Mesenchymal stem cell (in vitro differentiated cells and primary cell): ENCODE data around the gene UPF3B.
"Not testable (repeated sequence)": the region's sequence is repeated elsewhere in the genome, so short reads cannot be mapped to it uniquely, and the experiment has no call there.

ENCODE experiments used
- DNase-seq: peaks from one replicate; pipeline ENCODE4 v3.0.0-alpha.2; 2013
- H2AFZ ChIP-seq: one replicate; pipeline ENCODE4 v1.6.1; 2013; ENCODE audit warnings: low read depth, mild to moderate bottlenecking, control low read depth, inconsistent platforms, low read length, moderate library complexity
- H2AK5ac ChIP-seq: 2 replicates; pipeline ENCODE4 v1.6.1; 2013; ENCODE audit warnings: low read length, moderate library complexity, mild to moderate bottlenecking, inconsistent platforms; ENCODE audit not compliant: severe bottlenecking
- H2BK120ac ChIP-seq: one replicate; pipeline ENCODE4 v1.6.1; 2013; ENCODE audit warnings: low read depth, mild to moderate bottlenecking, inconsistent platforms, low read length, moderate library complexity
- H2BK12ac ChIP-seq, 2 experiments: one replicate each; pipeline ENCODE4 v1.6.1; 2013; ENCODE audit warnings: inconsistent platforms in 2 of 2, low read length in 2 of 2, mild to moderate bottlenecking in 2 of 2, moderate library complexity in 2 of 2, control low read depth in 1 of 2
- H2BK15ac ChIP-seq: one replicate; pipeline ENCODE4 v1.6.1; 2013; ENCODE audit warnings: mild to moderate bottlenecking, low read depth, inconsistent platforms; ENCODE audit not compliant: poor library complexity, severe bottlenecking
- H2BK5ac ChIP-seq: 2 replicates; pipeline ENCODE4 v1.6.1; 2013; ENCODE audit warnings: low read depth, mild to moderate bottlenecking, low read length, control low read depth, inconsistent platforms; ENCODE audit not compliant: poor library complexity, severe bottlenecking
- H3K14ac ChIP-seq, 2 experiments: one replicate each; pipeline ENCODE4 v1.6.1; 2013; ENCODE audit warnings: inconsistent platforms in 2 of 2, low read length in 2 of 2, control low read depth in 1 of 2, mild to moderate bottlenecking in 1 of 2, moderate library complexity in 1 of 2
- H3K18ac ChIP-seq, 2 experiments: one replicate each; pipeline ENCODE4 v1.6.1; 2013; ENCODE audit warnings: inconsistent platforms in 2 of 2, low read length in 2 of 2, control low read depth in 1 of 2, low read depth in 1 of 2, mild to moderate bottlenecking in 1 of 2
- H3K23ac ChIP-seq, 2 experiments: one replicate each; pipeline ENCODE4 v1.6.1; 2013; ENCODE audit warnings: inconsistent platforms in 2 of 2, low read length in 2 of 2, mild to moderate bottlenecking in 2 of 2, moderate library complexity in 2 of 2, control low read depth in 1 of 2
- H3K27ac ChIP-seq: 2 replicates; pipeline ENCODE4 v1.5.1; 2013; ENCODE audit warnings: mild to moderate bottlenecking, moderate library complexity, low read length, control low read depth, inconsistent platforms; ENCODE audit not compliant: poor library complexity, severe bottlenecking
- H3K27me3 ChIP-seq, 2 experiments: 2 replicates each; pipeline versions ENCODE4 v1.6.1 to v1.7.0; 2013; ENCODE audit warnings: low read length in 2 of 2, mild to moderate bottlenecking in 2 of 2, moderate library complexity in 2 of 2, control low read depth in 1 of 2, inconsistent platforms in 1 of 2; ENCODE audit not compliant: control insufficient read depth in 1 of 2, insufficient read depth in 1 of 2
- H3K36me3 ChIP-seq, 2 experiments: 2 replicates each; pipeline versions ENCODE4 v1.6.1 to v1.7.0; 2013; ENCODE audit warnings: low read length in 2 of 2, control low read depth in 1 of 2, inconsistent platforms in 1 of 2, low read depth in 1 of 2, mild to moderate bottlenecking in 1 of 2; ENCODE audit not compliant: insufficient read depth in 2 of 2, control insufficient read depth in 1 of 2
- H3K4ac ChIP-seq, 2 experiments: one replicate each; pipeline ENCODE4 v1.6.1; 2013; ENCODE audit warnings: inconsistent platforms in 2 of 2, low read length in 2 of 2, mild to moderate bottlenecking in 2 of 2, moderate library complexity in 2 of 2, control low read depth in 1 of 2, low read depth in 1 of 2
- H3K4me1 ChIP-seq: 2 replicates; pipeline ENCODE4 v1.6.1; 2013; ENCODE audit warnings: low read depth, low read length, control low read depth; ENCODE audit not compliant: control insufficient read depth, insufficient read depth
- H3K4me2 ChIP-seq: 2 replicates; pipeline ENCODE4 v1.6.1; 2013; ENCODE audit warnings: low read length, mild to moderate bottlenecking, inconsistent platforms; ENCODE audit not compliant: poor library complexity, severe bottlenecking
- H3K4me3 ChIP-seq, 2 experiments: 2 replicates each; pipeline versions ENCODE4 v1.5.1 to v1.7.0; 2013; ENCODE audit warnings: low read length in 2 of 2, mild to moderate bottlenecking in 2 of 2, control low read depth in 1 of 2, low read depth in 1 of 2; ENCODE audit not compliant: insufficient read depth in 1 of 2
- H3K79me1 ChIP-seq: replicated peaks from 2 replicates; pipeline ENCODE4 v1.6.1; 2013; ENCODE audit warnings: mild to moderate bottlenecking, control low read depth, low read length, inconsistent platforms; ENCODE audit not compliant: poor library complexity, severe bottlenecking
- H3K9ac ChIP-seq: 2 replicates; pipeline ENCODE4 v1.7.0; 2013; ENCODE audit warnings: mild to moderate bottlenecking, low read length, moderate library complexity
- H3K9me3 ChIP-seq: 2 replicates; pipeline ENCODE4 v1.7.0; 2013; ENCODE audit warnings: mild to moderate bottlenecking, low read length; ENCODE audit not compliant: control insufficient read depth
- H4K8ac ChIP-seq: one replicate; pipeline ENCODE4 v1.6.1; 2013; ENCODE audit warnings: inconsistent platforms, mild to moderate bottlenecking, low read length, moderate library complexity
- H4K91ac ChIP-seq: one replicate; pipeline ENCODE4 v1.6.1; 2013; ENCODE audit warnings: mild to moderate bottlenecking, low read length, inconsistent platforms
- WGBS: methylation state at CpG from one replicate; pipeline ENCODE4 v1.1.7; 2013; ENCODE audit warnings: mixed read lengths; 5-methylcytosine and 5-hydroxymethylcytosine counted together

The UPF3B gene

GRCh38 chrX:119817130-119817690 is 35.6 kb downstream of the UPF3B start:
- Histone ChIP-seq H2BK12ac (no peak overlapping the region), H3K4me3 (no peak overlapping the region), H2BK15ac (no peak overlapping the region), H3K23ac (no peak overlapping the region), H3K36me3 (no peaks in the 10 kb centered on the region), H4K8ac (no peak overlapping the region), H3K9ac (peak overlapping the region; percentile 58), H4K91ac (no peak overlapping the region), H3K14ac (no peak overlapping the region), H3K79me1 (no peaks in the 10 kb centered on the region), H3K27ac (no peak overlapping the region), H3K27me3 (no peaks in the 10 kb centered on the region), H2AFZ (no peak overlapping the region), H2BK5ac (no peak overlapping the region), H2AK5ac (no peak overlapping the region), H2BK120ac (no peak overlapping the region), H3K18ac (no peak overlapping the region), H3K4ac (no peak overlapping the region), H3K9me3 (no peaks in the 10 kb centered on the region), H3K4me1 (no peaks in the 10 kb centered on the region), H3K4me2 (no peak overlapping the region)
- DNase-seq, result no peak
- 96% methylated on average over 3 of the region's 6 CpGs for WGBS

GRCh38 chrX:119816300-119816699 is 36.5 kb downstream of the UPF3B start:
- no peak overlapping the region for H4K8ac ChIP-seq
- no peak overlapping the region for H2AK5ac ChIP-seq
- no peak overlapping the region for H3K18ac ChIP-seq
- no peak overlapping the region for H3K23ac ChIP-seq
- no peak overlapping the region for H3K4ac ChIP-seq
- no peak for DNase-seq
- H2BK5ac ChIP-seq, result no peak overlapping the region
- no peak overlapping the region for H3K14ac ChIP-seq
- no peak overlapping the region for H4K91ac ChIP-seq
- H3K79me1 ChIP-seq, result no peaks in the 10 kb centered on the region
- no peaks in the 10 kb centered on the region for H3K9me3 ChIP-seq
- H3K27ac ChIP-seq, result no peak overlapping the region
- H3K4me3 ChIP-seq, result no peak overlapping the region
- no peak overlapping the region for H2BK15ac ChIP-seq
- no peak overlapping the region for H2AFZ ChIP-seq
- H3K27me3 ChIP-seq, result no peaks in the 10 kb centered on the region
- no peaks in the 10 kb centered on the region for H3K36me3 ChIP-seq
- H2BK12ac ChIP-seq, result no peak overlapping the region
- no peaks in the 10 kb centered on the region for H3K4me1 ChIP-seq
- H3K9ac ChIP-seq, result no peak overlapping the region
- no peak overlapping the region for H2BK120ac ChIP-seq
- no peak overlapping the region for H3K4me2 ChIP-seq
- 87% methylated on average over 3 of the region's 3 CpGs for WGBS

- H3K4me2 ChIP-seq, result no peak overlapping the region
- no peak overlapping the region for H2AK5ac ChIP-seq
- no peaks in the 10 kb centered on the region for H3K27me3 ChIP-seq
- no peak overlapping the region for H3K27ac ChIP-seq
- no CpG with 5 or more reads among the region's 1 CpG for WGBS
- no peak overlapping the region for H3K18ac ChIP-seq
- H3K23ac ChIP-seq, result no peak overlapping the region
- H2BK120ac ChIP-seq, result no peak overlapping the region
- peaks cover 9% of the 10 kb centered on the region for H3K9me3 ChIP-seq
- no peak overlapping the region for H2BK12ac ChIP-seq
- H2BK5ac ChIP-seq, result no peak overlapping the region
- no peak overlapping the region for H4K8ac ChIP-seq
- H3K4me1 ChIP-seq, result no peaks in the 10 kb centered on the region
- H3K36me3 ChIP-seq, result no peaks in the 10 kb centered on the region
- no peak overlapping the region for H3K4me3 ChIP-seq
- no peak overlapping the region for H2AFZ ChIP-seq
- no peaks in the 10 kb centered on the region for H3K79me1 ChIP-seq
- H4K91ac ChIP-seq, result no peak overlapping the region
- no peak overlapping the region for H3K9ac ChIP-seq
- DNase-seq, result peak; percentile 21
- H3K4ac ChIP-seq, result no peak overlapping the region
- no peak overlapping the region for H3K14ac ChIP-seq
- no peak overlapping the region for H2BK15ac ChIP-seq
These were observed 43.5 kb downstream of the UPF3B start for GRCh38 chrX:119809185-119809666.

GRCh38 chrX:119808461-119808860 is 44.3 kb downstream of the UPF3B start:
- not testable (repeated sequence) for H3K9me3 ChIP-seq, H4K8ac ChIP-seq, H3K9ac ChIP-seq, H3K27me3 ChIP-seq, H3K4me1 ChIP-seq, H2BK120ac ChIP-seq, H3K27ac ChIP-seq, H2BK15ac ChIP-seq, H4K91ac ChIP-seq, H2BK5ac ChIP-seq, H2AFZ ChIP-seq, H3K79me1 ChIP-seq, H2BK12ac ChIP-seq, DNase-seq, H3K4me2 ChIP-seq, H3K14ac ChIP-seq, H3K23ac ChIP-seq, H2AK5ac ChIP-seq, H3K4ac ChIP-seq, H3K18ac ChIP-seq, H3K36me3 ChIP-seq, H3K4me3 ChIP-seq
- WGBS, result no CpG with 5 or more reads among the region's 4 CpGs
